ENCODE data around the gene FRRS1.
"Not testable (repeated sequence)": the region's sequence is repeated elsewhere in the genome, so short reads cannot be mapped to it uniquely, and the experiment has no call there.

Gene FRRS1, protein sequence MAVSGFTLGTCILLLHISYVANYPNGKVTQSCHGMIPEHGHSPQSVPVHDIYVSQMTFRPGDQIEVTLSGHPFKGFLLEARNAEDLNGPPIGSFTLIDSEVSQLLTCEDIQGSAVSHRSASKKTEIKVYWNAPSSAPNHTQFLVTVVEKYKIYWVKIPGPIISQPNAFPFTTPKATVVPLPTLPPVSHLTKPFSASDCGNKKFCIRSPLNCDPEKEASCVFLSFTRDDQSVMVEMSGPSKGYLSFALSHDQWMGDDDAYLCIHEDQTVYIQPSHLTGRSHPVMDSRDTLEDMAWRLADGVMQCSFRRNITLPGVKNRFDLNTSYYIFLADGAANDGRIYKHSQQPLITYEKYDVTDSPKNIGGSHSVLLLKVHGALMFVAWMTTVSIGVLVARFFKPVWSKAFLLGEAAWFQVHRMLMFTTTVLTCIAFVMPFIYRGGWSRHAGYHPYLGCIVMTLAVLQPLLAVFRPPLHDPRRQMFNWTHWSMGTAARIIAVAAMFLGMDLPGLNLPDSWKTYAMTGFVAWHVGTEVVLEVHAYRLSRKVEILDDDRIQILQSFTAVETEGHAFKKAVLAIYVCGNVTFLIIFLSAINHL

GRCh38 chr1:99766378-99766800, at the start of gene FRRS1:
TSS of gene FRRS1 (minus strand) at chr1:99766635. CDS start at chr1:99748768, 17,867 bp downstream.
- Histone ChIP-seq H3K9me3 (ENCODE audit: low read length) (no peaks in the 10 kb centered on the region), H3K36me3 (ENCODE audit: insufficient read depth, low read length) (no peaks in the 10 kb centered on the region), H3K27me3 (ENCODE audit: control insufficient read depth in 1 of 2, insufficient read depth in 2 of 2, low read length in 2 of 2) (no peaks in the 10 kb centered on the region), H3K4me1 (ENCODE audit: insufficient read depth, low read length) (no peaks in the 10 kb centered on the region), H3K4me3 (ENCODE audit: low read depth in 1 of 2, low read length in 2 of 2) (peak within 1 kb of the TSS; percentile 12 to 85), H3K27ac (ENCODE audit: low read depth, low read length) (peak within 1 kb of the TSS; percentile 13), H3K9ac (ENCODE audit: low read length) (peak within 1 kb of the TSS; percentile 90)

DNA sequence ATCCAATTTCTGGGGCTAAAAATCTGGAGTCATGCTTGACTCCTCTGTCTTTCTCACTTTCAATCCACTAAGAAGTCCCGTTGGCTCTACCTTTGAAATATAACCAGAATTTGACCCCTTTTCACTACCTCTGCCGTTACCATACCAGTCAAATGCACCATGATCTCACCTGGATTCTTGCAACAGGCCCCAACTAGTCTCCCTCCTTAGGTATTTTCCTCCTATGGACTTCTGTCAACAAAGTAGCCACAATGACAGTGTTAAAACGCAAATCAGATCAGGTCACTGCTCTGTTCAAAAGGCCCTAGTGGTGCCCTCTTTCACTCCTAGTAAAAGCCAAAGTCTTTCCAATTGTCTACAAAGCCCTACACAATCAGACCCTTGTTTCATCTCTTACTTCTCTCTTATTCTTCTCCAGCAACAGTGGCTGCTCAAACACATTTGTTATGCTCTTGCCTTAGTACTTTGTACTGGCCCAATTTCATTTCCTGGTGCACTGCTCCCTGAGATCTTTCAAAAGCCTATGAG, 48.0 kb upstream of the FRRS1 start:
- H3K4me1 ChIP-seq (ENCODE audit: insufficient read depth, low read length): no peaks in the 10 kb centered on the region

DNA sequence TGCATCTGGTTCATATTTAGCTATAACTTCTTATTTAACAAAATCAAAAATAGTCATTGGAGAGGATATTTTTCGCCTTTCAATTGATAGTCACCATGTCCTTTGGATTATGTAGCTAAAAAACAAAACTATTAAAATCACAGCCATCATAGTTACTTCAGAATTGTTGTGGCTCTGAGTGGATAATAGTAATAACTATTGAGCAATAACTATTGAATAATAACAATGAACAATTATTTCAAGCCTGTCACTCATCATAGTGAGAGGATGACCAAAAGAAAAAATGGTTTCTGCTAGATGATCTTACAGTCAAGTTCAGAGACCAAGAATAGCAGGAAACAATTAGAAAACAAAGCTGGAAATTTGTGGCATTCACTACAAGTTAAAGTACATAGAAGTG, 45.3 kb upstream of the FRRS1 start:
- Histone ChIP-seq H3K9me3 (ENCODE audit: low read length) (no peaks in the 10 kb centered on the region), H3K4me1 (ENCODE audit: insufficient read depth, low read length) (peaks cover 7% of the 10 kb centered on the region), H3K9ac (ENCODE audit: low read length) (no peak overlapping the region), H3K4me3 (ENCODE audit: low read depth in 1 of 2, low read length in 2 of 2) (no peak overlapping the region), H3K27me3 (ENCODE audit: control insufficient read depth in 1 of 2, insufficient read depth in 2 of 2, low read length in 2 of 2) (no peaks in the 10 kb centered on the region), H3K36me3 (ENCODE audit: insufficient read depth, low read length) (no peaks in the 10 kb centered on the region), H3K27ac (ENCODE audit: low read depth, low read length) (no peak overlapping the region)

More for the DNA sequence above, 48.0 kb upstream of the FRRS1 start:
- Histone ChIP-seq H3K9ac (ENCODE audit: low read length) (no peak overlapping the region), H3K36me3 (ENCODE audit: insufficient read depth, low read length) (no peaks in the 10 kb centered on the region), H3K9me3 (ENCODE audit: low read length) (no peaks in the 10 kb centered on the region), H3K27me3 (ENCODE audit: control insufficient read depth in 1 of 2, insufficient read depth in 2 of 2, low read length in 2 of 2) (no peaks in the 10 kb centered on the region), H3K27ac (ENCODE audit: low read depth, low read length) (no peak overlapping the region), H3K4me3 (ENCODE audit: low read depth in 1 of 2, low read length in 2 of 2) (no peak overlapping the region)

GRCh38 chr1:99811075-99811474, 44.6 kb upstream of the FRRS1 start:
- Histone ChIP-seq H3K9me3 (ENCODE audit: low read length) (no peaks in the 10 kb centered on the region), H3K4me3 (ENCODE audit: low read depth in 1 of 2, low read length in 2 of 2) (no peak overlapping the region), H3K9ac (ENCODE audit: low read length) (no peak overlapping the region), H3K4me1 (ENCODE audit: insufficient read depth, low read length) (peaks cover 7% of the 10 kb centered on the region), H3K27me3 (ENCODE audit: control insufficient read depth in 1 of 2, insufficient read depth in 2 of 2, low read length in 2 of 2) (no peaks in the 10 kb centered on the region), H3K27ac (ENCODE audit: low read depth, low read length) (no peak overlapping the region), H3K36me3 (ENCODE audit: insufficient read depth, low read length) (no peaks in the 10 kb centered on the region)

DNA sequence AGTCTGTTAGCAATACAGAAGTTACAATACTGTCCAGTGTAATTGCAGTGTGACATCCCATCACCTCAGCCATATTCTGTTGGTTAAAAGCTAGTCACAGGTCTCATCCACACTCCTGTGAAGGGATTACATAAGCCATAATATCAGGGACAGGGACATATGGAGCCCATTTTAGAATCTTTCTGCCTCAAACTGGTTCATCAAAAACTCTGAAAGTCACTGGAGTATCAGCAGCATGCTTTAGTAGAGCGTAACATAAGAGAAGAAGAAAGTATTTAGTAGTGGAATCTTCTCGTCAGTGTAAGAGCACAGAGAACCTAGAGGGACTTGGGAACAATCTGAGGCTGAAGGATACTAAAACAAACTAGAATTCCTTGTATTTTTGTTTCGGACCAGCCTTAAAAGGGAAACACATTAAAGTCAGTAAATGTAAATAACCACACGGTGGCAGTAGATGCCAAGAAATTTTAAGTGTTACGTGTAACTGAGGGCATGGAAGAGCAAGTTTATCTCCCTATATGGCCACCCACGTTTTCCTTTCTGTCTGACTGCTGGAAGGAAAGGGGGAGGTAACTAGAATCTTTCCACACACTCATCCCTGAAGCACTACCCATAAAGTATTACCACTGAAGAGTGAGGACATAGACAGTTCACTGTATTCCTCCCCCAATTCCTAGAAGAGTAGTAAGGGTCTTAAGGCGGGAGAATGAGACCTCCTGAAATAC, 42.1 kb upstream of the FRRS1 start:
- peak overlapping the region in 1 of 2 donors; percentile 17 for H3K4me3 ChIP-seq (ENCODE audit: low read depth in 1 of 2, low read length in 2 of 2)
- no peaks in the 10 kb centered on the region for H3K9me3 ChIP-seq (ENCODE audit: low read length)
- no peaks in the 10 kb centered on the region for H3K27me3 ChIP-seq (ENCODE audit: control insufficient read depth in 1 of 2, insufficient read depth in 2 of 2, low read length in 2 of 2)
- peak overlapping the region; percentile 62 for H3K27ac ChIP-seq (ENCODE audit: low read depth, low read length)
- peaks cover 7% of the 10 kb centered on the region for H3K4me1 ChIP-seq (ENCODE audit: insufficient read depth, low read length)
- H3K9ac ChIP-seq (ENCODE audit: low read length): peak overlapping the region; percentile 41
- H3K36me3 ChIP-seq (ENCODE audit: insufficient read depth, low read length): no peaks in the 10 kb centered on the region

DNA sequence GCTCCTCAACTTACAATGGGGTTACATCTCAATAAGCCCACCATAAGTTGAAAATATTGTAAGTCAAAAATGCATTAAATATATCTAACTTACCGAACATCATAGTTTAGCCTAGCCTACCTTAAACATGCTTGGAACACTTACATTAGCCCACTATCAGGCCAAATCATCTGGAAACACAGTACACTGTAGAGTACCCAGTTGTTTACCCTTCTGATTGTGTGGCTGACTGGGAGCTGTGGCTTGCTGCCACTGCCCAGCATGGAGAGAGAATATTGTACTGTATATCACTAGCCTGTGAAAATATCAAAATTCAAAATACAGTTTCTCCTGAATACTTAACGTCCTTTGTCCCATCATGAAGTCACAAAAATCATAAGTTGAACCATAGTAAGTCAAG, 40.4 kb upstream of the FRRS1 start:
- no peak overlapping the region for H3K27ac ChIP-seq (ENCODE audit: low read depth, low read length)
- H3K4me3 ChIP-seq (ENCODE audit: low read depth in 1 of 2, low read length in 2 of 2): no peak overlapping the region
- peaks cover 7% of the 10 kb centered on the region for H3K4me1 ChIP-seq (ENCODE audit: insufficient read depth, low read length)
- no peaks in the 10 kb centered on the region for H3K9me3 ChIP-seq (ENCODE audit: low read length)
- H3K9ac ChIP-seq (ENCODE audit: low read length): no peak overlapping the region
- H3K36me3 ChIP-seq (ENCODE audit: insufficient read depth, low read length): no peaks in the 10 kb centered on the region
- H3K27me3 ChIP-seq (ENCODE audit: control insufficient read depth in 1 of 2, insufficient read depth in 2 of 2, low read length in 2 of 2): no peaks in the 10 kb centered on the region

DNA sequence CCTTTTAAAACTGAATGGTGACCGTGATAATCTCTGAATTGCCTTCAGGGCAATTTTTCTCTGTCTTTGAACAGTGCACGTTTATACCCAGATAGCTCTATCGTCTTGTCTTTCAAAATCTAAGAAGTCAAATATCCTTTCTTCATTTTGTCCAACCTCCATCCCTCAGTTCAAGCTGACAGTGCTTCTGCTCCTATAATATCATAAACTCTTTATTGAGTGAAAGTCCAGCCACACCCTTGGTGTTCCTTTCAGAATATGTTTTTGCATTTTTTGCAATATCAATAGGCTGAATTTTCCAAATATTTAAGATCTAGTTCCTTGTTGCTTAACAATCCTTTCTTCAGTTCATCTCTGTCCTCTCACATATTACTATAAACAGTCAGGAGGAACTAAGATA, 35.1 kb upstream of the FRRS1 start:
- Histone ChIP-seq H3K9ac (ENCODE audit: low read length) (no peak overlapping the region), H3K9me3 (ENCODE audit: low read length) (no peaks in the 10 kb centered on the region), H3K4me3 (ENCODE audit: low read depth in 1 of 2, low read length in 2 of 2) (no peak overlapping the region), H3K36me3 (ENCODE audit: insufficient read depth, low read length) (no peaks in the 10 kb centered on the region), H3K27me3 (ENCODE audit: control insufficient read depth in 1 of 2, insufficient read depth in 2 of 2, low read length in 2 of 2) (no peaks in the 10 kb centered on the region), H3K27ac (ENCODE audit: low read depth, low read length) (no peak overlapping the region), H3K4me1 (ENCODE audit: insufficient read depth, low read length) (no peaks in the 10 kb centered on the region)

DNA sequence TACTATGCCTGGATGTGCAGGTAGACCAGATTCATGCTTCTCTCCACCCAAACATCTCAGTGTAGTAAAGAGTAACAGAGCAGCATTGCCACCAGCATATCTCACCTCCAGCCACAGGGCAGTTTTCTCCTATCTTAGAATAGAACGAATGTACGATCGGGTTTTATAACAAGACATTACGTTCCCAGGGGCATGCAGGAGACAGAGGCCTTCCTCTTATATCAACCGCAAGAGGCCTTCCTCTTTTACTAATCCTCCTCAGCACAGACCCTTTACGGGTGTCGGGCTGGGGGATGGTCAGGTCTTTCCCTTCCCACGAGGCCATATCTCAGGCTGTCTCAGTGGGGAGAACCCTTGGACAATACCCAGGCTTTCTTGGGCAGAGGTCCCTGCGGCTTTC, 27.4 kb upstream of the FRRS1 start:
- H3K4me3 ChIP-seq (ENCODE audit: low read depth in 1 of 2, low read length in 2 of 2); H3K4me1 ChIP-seq (ENCODE audit: insufficient read depth, low read length); H3K36me3 ChIP-seq (ENCODE audit: insufficient read depth, low read length); H3K9me3 ChIP-seq (ENCODE audit: low read length); H3K9ac ChIP-seq (ENCODE audit: low read length); H3K27me3 ChIP-seq (ENCODE audit: control insufficient read depth in 1 of 2, insufficient read depth in 2 of 2, low read length in 2 of 2); H3K27ac ChIP-seq (ENCODE audit: low read depth, low read length): not testable (repeated sequence)

DNA sequence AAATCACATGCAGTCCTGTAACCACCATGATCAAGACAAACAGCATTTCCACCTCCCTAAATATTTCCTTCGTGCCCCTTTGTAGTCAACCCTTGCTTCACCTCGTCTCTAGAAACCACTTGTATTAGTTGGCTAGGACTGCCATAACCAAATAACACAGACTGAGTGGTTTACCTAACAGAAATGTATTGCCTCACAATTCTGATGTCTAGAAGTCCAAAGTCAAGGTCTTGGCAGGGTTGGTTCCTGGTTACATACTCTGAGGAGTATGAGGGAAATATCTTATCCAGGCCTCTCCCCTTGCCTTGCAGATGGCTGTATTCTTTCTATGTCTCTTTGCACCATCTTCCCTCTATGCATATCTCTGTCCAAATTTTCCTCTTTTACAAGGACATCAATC, 23.3 kb upstream of the FRRS1 start:
- no peaks in the 10 kb centered on the region for H3K27me3 ChIP-seq (ENCODE audit: control insufficient read depth in 1 of 2, insufficient read depth in 2 of 2, low read length in 2 of 2)
- H3K27ac ChIP-seq (ENCODE audit: low read depth, low read length): no peak overlapping the region
- no peaks in the 10 kb centered on the region for H3K4me1 ChIP-seq (ENCODE audit: insufficient read depth, low read length)
- no peak overlapping the region for H3K9ac ChIP-seq (ENCODE audit: low read length)
- no peaks in the 10 kb centered on the region for H3K9me3 ChIP-seq (ENCODE audit: low read length)
- H3K4me3 ChIP-seq (ENCODE audit: low read depth in 1 of 2, low read length in 2 of 2): no peak overlapping the region
- H3K36me3 ChIP-seq (ENCODE audit: insufficient read depth, low read length): no peaks in the 10 kb centered on the region

- Histone ChIP-seq H3K9me3 (ENCODE audit: low read length) (no peaks in the 10 kb centered on the region), H3K27ac (ENCODE audit: low read depth, low read length) (no peak overlapping the region), H3K4me3 (ENCODE audit: low read depth in 1 of 2, low read length in 2 of 2) (no peak overlapping the region), H3K9ac (ENCODE audit: low read length) (no peak overlapping the region), H3K36me3 (ENCODE audit: insufficient read depth, low read length) (no peaks in the 10 kb centered on the region), H3K4me1 (ENCODE audit: insufficient read depth, low read length) (no peaks in the 10 kb centered on the region), H3K27me3 (ENCODE audit: control insufficient read depth in 1 of 2, insufficient read depth in 2 of 2, low read length in 2 of 2) (no peaks in the 10 kb centered on the region)
These were observed 22.5 kb upstream of the FRRS1 start for GRCh38 chr1:99788896-99789295.

- Histone ChIP-seq H3K4me1 (ENCODE audit: insufficient read depth, low read length) (no peaks in the 10 kb centered on the region), H3K9ac (ENCODE audit: low read length) (no peak overlapping the region), H3K9me3 (ENCODE audit: low read length) (no peaks in the 10 kb centered on the region), H3K36me3 (ENCODE audit: insufficient read depth, low read length) (no peaks in the 10 kb centered on the region), H3K4me3 (ENCODE audit: low read depth in 1 of 2, low read length in 2 of 2) (no peak overlapping the region), H3K27ac (ENCODE audit: low read depth, low read length) (no peak overlapping the region), H3K27me3 (ENCODE audit: control insufficient read depth in 1 of 2, insufficient read depth in 2 of 2, low read length in 2 of 2) (no peaks in the 10 kb centered on the region)
These were observed 20.5 kb upstream of the FRRS1 start for GRCh38 chr1:99786751-99787501.
